ENCODE data around the gene SMYD3.
A peak's percentile ranks its signal among the peaks of the same experiment; 100 is the strongest.

Gene SMYD3

GRCh38 chr1:246492611-246493245 is 14.4 kb downstream of the SMYD3 start:
- TF ChIP-seq, protein P1, sequence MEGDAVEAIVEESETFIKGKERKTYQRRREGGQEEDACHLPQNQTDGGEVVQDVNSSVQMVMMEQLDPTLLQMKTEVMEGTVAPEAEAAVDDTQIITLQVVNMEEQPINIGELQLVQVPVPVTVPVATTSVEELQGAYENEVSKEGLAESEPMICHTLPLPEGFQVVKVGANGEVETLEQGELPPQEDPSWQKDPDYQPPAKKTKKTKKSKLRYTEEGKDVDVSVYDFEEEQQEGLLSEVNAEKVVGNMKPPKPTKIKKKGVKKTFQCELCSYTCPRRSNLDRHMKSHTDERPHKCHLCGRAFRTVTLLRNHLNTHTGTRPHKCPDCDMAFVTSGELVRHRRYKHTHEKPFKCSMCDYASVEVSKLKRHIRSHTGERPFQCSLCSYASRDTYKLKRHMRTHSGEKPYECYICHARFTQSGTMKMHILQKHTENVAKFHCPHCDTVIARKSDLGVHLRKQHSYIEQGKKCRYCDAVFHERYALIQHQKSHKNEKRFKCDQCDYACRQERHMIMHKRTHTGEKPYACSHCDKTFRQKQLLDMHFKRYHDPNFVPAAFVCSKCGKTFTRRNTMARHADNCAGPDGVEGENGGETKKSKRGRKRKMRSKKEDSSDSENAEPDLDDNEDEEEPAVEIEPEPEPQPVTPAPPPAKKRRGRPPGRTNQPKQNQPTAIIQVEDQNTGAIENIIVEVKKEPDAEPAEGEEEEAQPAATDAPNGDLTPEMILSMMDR (conservative IDR thresholded peaks at IDR 0.05; ENCODE audit: low read depth, low read length): peak; percentile 89
- DNase-seq (ENCODE audit: low read depth): peak; percentile 90
- H3K4me3 ChIP-seq (ENCODE audit: low read depth, low read length): no peak overlapping the region

GRCh38 chr1:246491551-246492053 is 15.5 kb downstream of the SMYD3 start:
- TF ChIP-seq, protein P1 (conservative IDR thresholded peaks at IDR 0.05; ENCODE audit: low read depth, low read length): no peak

GRCh38 chr1:246488674-246489073 is 18.4 kb downstream of the SMYD3 start:
- TF ChIP-seq, protein P1 (conservative IDR thresholded peaks at IDR 0.05; ENCODE audit: low read depth, low read length): no peak
- H3K4me3 ChIP-seq (ENCODE audit: low read depth, low read length): no peak overlapping the region
- no peak for DNase-seq (ENCODE audit: low read depth)

More at GRCh38 chr1:246491551-246492053, 15.5 kb downstream of the SMYD3 start:
- DNase-seq (ENCODE audit: low read depth): no peak
- no peak overlapping the region for H3K4me3 ChIP-seq (ENCODE audit: low read depth, low read length)

DNA sequence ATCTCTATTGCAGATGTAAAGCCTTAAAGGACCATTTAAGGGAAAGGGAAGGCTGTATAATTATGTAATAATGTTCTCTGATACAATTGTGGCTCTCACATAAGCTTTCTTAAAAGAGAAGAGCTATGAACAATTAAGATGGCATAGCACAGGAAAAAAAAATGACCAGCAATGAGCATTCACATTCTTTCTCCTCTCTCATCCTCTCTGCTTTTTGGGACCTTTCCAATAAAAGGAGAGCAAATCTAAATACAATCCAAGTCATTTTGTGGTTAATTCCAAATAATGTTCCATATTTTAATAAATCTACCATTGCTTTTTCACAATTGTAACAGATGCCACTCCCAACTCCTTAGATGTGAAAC is 23.5 kb downstream of the SMYD3 start:
- peak; percentile 21 for DNase-seq (ENCODE audit: low read depth)
- H3K4me3 ChIP-seq (ENCODE audit: low read depth, low read length): no peak overlapping the region
- TF ChIP-seq, protein P1 (conservative IDR thresholded peaks at IDR 0.05; ENCODE audit: low read depth, low read length): no peak

DNA sequence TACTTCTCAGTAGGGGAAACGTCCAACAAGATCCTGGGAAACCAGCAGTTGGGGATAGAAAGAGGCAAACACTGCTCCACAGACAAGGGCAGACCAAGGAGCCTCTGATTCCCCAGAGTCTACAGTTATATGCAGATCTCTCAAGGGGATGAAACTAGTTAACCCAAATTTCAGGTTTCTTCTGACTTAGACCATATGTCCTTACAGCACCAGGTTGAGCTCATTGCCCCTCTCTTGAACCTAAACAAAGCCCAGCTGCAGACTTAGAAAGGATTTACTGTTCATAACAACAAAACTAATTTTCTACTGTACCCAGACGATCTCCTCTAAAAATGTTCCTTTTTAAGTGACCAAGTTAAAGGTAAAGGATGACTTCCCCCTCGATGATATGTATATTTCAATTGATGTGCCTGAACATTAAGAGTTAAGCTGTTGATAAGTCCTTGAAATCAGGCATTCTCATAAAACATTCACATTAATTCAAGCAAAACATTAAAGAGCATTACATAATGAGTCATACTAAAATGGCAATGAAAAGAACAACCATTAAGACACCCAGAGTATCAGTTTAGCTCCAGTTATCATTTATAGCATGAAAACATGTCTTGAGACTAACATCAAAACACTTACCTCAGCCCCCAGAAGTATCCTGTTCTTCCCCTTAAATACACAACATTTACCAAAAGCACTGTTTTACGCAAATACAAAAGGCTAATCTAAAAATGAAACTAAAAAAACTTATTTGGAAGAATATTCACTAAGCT is 24.1 kb downstream of the SMYD3 start:
- peak; percentile 10 for DNase-seq (ENCODE audit: low read depth)

GRCh38 chr1:246479061-246479460 is 28.0 kb downstream of the SMYD3 start:
- TF ChIP-seq, protein P1 (conservative IDR thresholded peaks at IDR 0.05; ENCODE audit: low read depth, low read length): no peak
- no peak overlapping the region for H3K4me3 ChIP-seq (ENCODE audit: low read depth, low read length)

More for the DNA sequence above, 24.1 kb downstream of the SMYD3 start:
- H3K4me3 ChIP-seq (ENCODE audit: low read depth, low read length): no peak overlapping the region
- TF ChIP-seq, protein P1 (conservative IDR thresholded peaks at IDR 0.05; ENCODE audit: low read depth, low read length): no peak

More at GRCh38 chr1:246479061-246479460, 28.0 kb downstream of the SMYD3 start:
- DNase-seq (ENCODE audit: low read depth): no peak
